ENCODE measurements around the gene RTP5. TPM values are rescaled to one million over a fixed set of nuclear protein-coding genes. Genes with fewer than 3 reads are reported as not detected.
"Not testable (repeated sequence)": the region's sequence is repeated elsewhere in the genome, so short reads cannot be mapped to it uniquely, and the experiment has no call there.

Gene RTP5
- total RNA-seq, 3 donors from 2014 or later, result 0.15 TPM; not detected in 2

DNA sequence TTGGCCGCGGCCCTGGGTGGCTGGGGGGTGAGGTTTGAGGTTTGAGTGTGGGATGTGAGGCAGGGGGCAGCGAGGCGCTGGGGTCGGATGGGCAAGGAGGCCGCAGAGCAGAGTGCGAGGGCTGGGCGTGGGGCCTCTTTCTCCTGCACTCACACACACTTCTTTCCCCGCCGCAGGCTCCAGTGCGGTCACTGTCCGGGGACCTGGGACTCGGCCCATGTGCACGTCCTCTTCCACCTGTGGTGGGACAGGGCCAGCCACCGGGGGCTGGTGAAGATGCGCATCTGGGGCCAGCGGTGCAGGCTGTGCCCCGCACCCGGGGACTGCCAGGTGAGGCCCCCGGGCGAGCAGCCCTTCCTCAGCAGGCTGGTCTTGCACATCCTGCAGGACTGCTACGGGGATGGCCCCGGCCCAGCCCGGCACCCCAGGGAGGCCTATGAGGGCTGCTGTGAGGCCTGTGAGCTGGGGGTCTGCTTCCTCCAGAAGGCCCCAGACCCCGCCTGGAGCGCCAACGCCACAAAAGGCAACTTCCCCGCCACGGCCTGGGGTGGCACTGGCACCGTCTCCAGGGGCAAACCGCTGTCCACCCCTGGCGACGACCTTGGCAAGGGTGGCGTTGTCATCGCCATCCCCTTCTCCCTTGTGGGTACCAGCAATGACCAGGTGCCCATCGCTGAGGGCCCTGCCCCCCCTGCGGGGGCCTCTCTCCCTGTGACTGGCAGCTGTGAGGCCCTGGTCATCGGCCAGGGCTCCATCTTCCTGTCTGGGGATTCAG, 2.2 kb downstream of the RTP5 start:
- Histone ChIP-seq H3K27me3 (peaks cover 0 to 38% of the 10 kb centered on the region in 2 donors), H3K27ac (no peak overlapping the region), H3K36me3 (no peaks in the 10 kb centered on the region), H3K4me3 (no peak overlapping the region), H3K9me3 (no peaks in the 10 kb centered on the region), H3K4me1 (no peaks in the 10 kb centered on the region)
- TF ChIP-seq POLR2A (IDR thresholded peaks at IDR 0.05), result no peak
- TF ChIP-seq POLR2AphosphoS5 (IDR thresholded peaks at IDR 0.05), result no peak
- TF ChIP-seq, protein P1, sequence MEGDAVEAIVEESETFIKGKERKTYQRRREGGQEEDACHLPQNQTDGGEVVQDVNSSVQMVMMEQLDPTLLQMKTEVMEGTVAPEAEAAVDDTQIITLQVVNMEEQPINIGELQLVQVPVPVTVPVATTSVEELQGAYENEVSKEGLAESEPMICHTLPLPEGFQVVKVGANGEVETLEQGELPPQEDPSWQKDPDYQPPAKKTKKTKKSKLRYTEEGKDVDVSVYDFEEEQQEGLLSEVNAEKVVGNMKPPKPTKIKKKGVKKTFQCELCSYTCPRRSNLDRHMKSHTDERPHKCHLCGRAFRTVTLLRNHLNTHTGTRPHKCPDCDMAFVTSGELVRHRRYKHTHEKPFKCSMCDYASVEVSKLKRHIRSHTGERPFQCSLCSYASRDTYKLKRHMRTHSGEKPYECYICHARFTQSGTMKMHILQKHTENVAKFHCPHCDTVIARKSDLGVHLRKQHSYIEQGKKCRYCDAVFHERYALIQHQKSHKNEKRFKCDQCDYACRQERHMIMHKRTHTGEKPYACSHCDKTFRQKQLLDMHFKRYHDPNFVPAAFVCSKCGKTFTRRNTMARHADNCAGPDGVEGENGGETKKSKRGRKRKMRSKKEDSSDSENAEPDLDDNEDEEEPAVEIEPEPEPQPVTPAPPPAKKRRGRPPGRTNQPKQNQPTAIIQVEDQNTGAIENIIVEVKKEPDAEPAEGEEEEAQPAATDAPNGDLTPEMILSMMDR (IDR thresholded peaks at IDR 0.05), result no peak
- DNase-seq (ENCODE audit: low spot score in 2 of 2), result no peak
- intact Hi-C loops (cut with DNase I; ENCODE audit: low total_unique reads), result no loop called here

DNA sequence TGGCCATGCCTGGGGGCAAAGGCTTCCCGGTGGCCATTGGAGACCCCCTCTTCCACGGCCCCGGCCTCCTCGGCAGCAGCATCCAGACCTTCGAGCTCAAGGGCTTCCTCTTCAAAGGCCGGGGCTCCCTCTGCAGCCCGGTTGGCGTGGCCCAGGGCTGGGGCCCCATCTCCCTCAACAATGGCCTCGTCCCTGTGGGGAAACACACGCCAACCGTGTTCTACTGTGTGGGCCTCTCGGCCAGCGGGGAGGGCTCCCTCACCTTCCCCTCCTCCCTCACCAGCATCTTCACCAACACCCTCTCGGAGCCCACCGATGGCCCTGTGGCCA, 2.7 kb downstream of the RTP5 start:
- Histone ChIP-seq H3K4me1 (no peaks in the 10 kb centered on the region), H3K36me3 (no peaks in the 10 kb centered on the region), H3K4me3 (no peak overlapping the region), H3K27me3 (peaks cover 0 to 33% of the 10 kb centered on the region in 2 donors), H3K9me3 (no peaks in the 10 kb centered on the region), H3K27ac (no peak overlapping the region)
- TF ChIP-seq, protein P1 (IDR thresholded peaks at IDR 0.05), result no peak
- TF ChIP-seq POLR2A (IDR thresholded peaks at IDR 0.05), result no peak
- TF ChIP-seq POLR2AphosphoS5 (IDR thresholded peaks at IDR 0.05), result no peak
- intact Hi-C loops (cut with DNase I; ENCODE audit: low total_unique reads), result no loop called here
- no peak for DNase-seq (ENCODE audit: low spot score in 2 of 2)

DNA sequence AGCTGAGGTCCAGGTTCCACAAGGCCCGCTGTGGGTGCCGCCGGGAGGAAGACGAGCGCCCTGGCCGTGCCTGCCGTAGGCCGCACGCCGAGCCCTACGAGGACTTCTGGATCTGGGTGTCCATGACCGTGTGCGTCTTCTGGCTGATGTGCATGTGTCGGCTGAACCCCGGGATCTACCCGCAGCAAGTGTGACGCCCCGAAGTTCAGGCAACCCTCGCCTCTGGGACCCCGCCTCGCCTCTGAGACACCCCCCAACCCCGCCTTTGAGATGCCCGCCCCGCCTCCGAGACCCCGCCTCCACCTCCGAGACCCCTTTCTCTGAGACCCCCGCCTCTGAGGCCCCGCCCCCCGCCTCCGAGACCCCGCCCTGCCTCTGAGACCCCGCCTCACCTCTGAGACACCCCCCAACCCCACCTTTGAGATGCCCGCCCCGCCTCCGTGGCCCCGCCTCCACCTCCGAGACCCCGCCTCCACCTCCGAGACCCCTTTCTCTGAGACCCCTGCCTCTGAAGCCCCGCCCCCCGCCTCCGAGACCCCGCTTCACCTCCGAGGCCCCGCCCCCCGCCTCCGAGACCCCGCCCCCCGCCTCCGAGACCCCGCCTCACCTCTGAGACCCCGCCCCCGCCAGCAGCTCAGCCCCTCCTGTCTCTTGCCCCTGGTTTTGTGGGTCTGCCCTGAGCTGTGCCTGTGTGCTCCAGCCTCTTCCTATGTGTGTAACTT, 3.7 kb downstream of the RTP5 start:
- no peaks in the 10 kb centered on the region for H3K36me3 ChIP-seq
- no peak for DNase-seq (ENCODE audit: low spot score in 2 of 2)
- TF ChIP-seq, protein P1 (IDR thresholded peaks at IDR 0.05), result no peak
- TF ChIP-seq POLR2A (IDR thresholded peaks at IDR 0.05) (no peak), POLR2AphosphoS5 (IDR thresholded peaks at IDR 0.05) (no peak)
- no peaks in the 10 kb centered on the region for H3K9me3 ChIP-seq
- H3K4me1 ChIP-seq, result no peaks in the 10 kb centered on the region
- peaks cover 0 to 23% of the 10 kb centered on the region in 2 donors for H3K27me3 ChIP-seq
- intact Hi-C loops (cut with DNase I; ENCODE audit: low total_unique reads), result no loop called here
- no peak overlapping the region for H3K4me3 ChIP-seq
- no peak overlapping the region for H3K27ac ChIP-seq

DNA sequence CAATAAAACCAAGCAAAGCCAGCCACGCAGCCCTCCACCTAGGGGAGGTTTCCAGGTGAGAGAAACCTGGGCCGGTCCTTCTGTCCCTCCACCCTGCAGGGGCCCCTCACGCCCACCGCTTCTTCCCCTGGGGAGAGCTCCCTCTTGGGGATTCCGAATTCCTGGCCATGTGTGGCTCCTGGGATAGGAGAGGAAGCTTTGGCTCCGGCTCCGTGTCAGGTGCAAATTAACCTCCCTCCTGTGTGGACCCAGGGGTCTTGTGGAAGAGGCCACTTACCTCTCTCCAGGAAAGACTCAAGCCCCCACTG, 4.2 kb downstream of the RTP5 start:
- no peak overlapping the region for H3K27ac ChIP-seq
- no peaks in the 10 kb centered on the region for H3K9me3 ChIP-seq
- intact Hi-C loops (cut with DNase I; ENCODE audit: low total_unique reads), result no loop called here
- DNase-seq (ENCODE audit: low spot score in 2 of 2), result no peak
- no peak overlapping the region for H3K4me3 ChIP-seq
- no peaks in the 10 kb centered on the region for H3K36me3 ChIP-seq
- no peaks in the 10 kb centered on the region for H3K4me1 ChIP-seq
- TF ChIP-seq POLR2A (IDR thresholded peaks at IDR 0.05) (no peak), POLR2AphosphoS5 (IDR thresholded peaks at IDR 0.05) (no peak)
- TF ChIP-seq, protein P1 (IDR thresholded peaks at IDR 0.05), result no peak
- H3K27me3 ChIP-seq, result peaks cover 0 to 23% of the 10 kb centered on the region in 2 donors

DNA sequence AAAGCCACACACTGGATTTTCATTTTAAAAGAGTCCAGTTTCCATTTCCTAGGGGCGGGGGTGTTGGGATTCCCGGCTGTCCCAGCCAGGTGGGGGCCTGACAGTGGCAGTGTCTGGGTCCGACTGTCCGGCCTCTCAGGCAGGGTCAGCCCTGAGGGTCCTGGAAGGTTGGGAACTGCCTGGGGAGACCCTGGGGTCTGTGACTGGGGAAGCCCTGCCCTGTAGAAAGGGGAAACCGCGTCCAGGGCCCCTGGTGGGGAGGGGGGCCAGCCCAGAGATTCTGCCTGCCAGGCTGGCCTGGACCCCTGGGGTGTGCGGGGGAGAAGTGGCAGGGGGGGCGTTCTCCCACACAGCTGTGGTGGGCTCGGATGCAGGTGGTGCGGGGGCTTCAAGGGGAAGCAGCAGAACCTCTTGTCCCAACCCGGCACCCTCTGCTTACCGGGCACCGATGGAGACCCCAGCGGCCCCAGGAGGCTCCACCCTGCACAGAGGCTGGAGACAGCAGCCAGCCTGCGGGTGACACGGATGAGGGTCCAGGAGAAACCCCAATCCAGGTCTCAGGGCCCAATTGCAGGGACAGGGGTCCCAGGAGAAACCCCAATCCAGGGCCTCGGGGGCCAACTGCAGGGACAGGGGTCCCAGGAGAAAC, 4.9 kb downstream of the RTP5 start:
- H3K36me3 ChIP-seq, result no peaks in the 10 kb centered on the region
- no peaks in the 10 kb centered on the region for H3K9me3 ChIP-seq
- no peak overlapping the region for H3K27ac ChIP-seq
- intact Hi-C loops (cut with DNase I; ENCODE audit: low total_unique reads), result no loop called here
- TF ChIP-seq POLR2A (IDR thresholded peaks at IDR 0.05) (no peak), POLR2AphosphoS5 (IDR thresholded peaks at IDR 0.05) (no peak)
- TF ChIP-seq, protein P1 (IDR thresholded peaks at IDR 0.05), result no peak
- H3K4me1 ChIP-seq, result no peaks in the 10 kb centered on the region
- DNase-seq (ENCODE audit: low spot score in 2 of 2), result no peak
- peaks cover 0 to 21% of the 10 kb centered on the region in 2 donors for H3K27me3 ChIP-seq
- H3K4me3 ChIP-seq, result no peak overlapping the region

DNA sequence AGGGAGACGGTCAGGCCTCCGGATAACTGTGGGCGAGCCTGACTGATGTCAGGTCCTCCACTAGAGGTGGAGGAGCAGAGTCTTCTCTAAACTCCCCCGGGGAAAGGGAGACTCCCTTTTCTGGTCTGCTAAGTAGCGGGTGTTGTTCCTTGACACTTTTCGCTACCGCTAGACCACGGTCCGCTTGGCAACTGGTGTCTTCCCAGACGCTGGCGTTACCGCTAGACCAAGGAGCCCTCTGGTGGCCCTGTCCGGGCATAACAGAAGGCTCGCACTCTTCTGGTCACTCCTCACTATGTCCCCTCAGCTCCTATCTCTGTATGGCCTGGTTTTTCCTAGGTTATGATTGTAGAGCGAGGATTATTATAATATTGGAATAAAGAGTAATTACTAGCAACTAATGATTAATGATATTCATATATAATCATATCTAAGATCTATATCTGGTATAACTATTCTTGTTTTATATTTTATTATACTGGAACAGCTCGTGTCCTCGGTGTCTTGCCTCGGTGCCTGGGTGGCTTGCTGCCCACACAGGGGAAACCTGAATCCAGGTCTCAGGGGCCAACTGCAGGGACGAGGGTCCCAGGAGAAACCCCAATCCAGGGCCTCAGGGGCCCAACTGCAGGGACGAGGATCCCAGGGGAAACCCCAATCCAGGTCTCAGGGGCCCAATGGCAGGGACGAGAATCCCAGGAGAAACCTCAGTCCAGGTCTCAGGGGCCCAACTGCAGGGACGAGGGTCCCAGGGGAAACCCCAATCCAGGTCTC, 6.4 kb downstream of the RTP5 start:
- H3K9me3 ChIP-seq; intact Hi-C loops (cut with DNase I; ENCODE audit: low total_unique reads); DNase-seq (ENCODE audit: low spot score in 2 of 2); H3K4me3 ChIP-seq; H3K4me1 ChIP-seq; H3K27ac ChIP-seq; H3K36me3 ChIP-seq; H3K27me3 ChIP-seq: not testable (repeated sequence)

All from breast epithelium (tissue), 4 donors.